NCI-H2196 treated with DMSO at 0.1 percent for 48 hours (cell line): ENCODE results near the gene KRTAP4-9.
"Not testable (repeated sequence)": the region's sequence is repeated elsewhere in the genome, so short reads cannot be mapped to it uniquely, and the experiment has no call there.

Experiments
- DNase-seq: peaks from one replicate; lab custom pipeline; 2025; ENCODE audit not compliant: unreplicated experiment; lab: John Stamatoyannopoulos, UW

The KRTAP4-9 gene

DNA sequence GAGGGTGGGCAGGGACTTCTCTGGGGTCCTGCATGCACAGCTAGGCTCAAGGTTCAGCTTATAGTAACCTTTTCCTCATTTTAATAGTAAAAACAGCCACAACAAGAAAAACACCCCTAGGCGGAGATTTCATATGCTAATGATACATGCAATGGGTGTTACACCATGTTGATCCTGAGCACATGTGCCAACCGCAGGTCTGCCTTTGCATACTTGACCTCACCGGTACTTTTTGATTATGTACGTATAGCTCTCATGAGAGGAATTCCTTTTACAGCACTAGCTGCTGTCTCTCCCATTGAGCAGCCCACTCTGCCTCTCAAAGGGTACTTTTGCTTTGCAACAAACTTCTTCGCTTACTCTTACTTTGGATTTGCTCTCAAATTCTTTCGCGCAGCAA, 9.1 kb upstream of the KRTAP4-9 start:
- DNase-seq: no peak

DNA sequence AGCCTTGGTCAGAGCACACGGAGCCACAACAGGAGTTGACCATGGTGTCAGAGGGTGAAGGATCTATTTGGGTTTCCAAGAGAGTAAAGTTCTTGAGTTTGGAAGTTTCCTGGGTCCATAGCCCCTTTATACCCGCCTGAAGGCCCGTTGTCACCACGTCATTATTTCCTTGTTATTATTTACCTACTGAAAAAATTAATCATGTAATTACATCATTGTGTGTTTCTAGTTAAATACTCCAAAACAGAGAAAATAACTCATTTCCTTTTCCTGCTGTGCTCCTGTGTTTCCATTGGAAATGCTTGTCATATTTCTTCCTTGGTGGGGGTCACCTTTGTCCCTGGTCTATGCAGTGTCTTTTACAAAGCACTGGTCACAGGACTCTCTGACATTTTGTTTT, 7.1 kb upstream of the KRTAP4-9 start, which contains the start of gene KRTAP4-8:
Gene KRTAP4-8 (minus strand): TSS at position 101 of the 400 bp plus-strand sequence. CDS start 58 bp downstream, at position 43.
- no peak for DNase-seq

GRCh38 chr17:41098481-41098880, 6.7 kb upstream of the KRTAP4-9 start:
- no peak for DNase-seq

DNA sequence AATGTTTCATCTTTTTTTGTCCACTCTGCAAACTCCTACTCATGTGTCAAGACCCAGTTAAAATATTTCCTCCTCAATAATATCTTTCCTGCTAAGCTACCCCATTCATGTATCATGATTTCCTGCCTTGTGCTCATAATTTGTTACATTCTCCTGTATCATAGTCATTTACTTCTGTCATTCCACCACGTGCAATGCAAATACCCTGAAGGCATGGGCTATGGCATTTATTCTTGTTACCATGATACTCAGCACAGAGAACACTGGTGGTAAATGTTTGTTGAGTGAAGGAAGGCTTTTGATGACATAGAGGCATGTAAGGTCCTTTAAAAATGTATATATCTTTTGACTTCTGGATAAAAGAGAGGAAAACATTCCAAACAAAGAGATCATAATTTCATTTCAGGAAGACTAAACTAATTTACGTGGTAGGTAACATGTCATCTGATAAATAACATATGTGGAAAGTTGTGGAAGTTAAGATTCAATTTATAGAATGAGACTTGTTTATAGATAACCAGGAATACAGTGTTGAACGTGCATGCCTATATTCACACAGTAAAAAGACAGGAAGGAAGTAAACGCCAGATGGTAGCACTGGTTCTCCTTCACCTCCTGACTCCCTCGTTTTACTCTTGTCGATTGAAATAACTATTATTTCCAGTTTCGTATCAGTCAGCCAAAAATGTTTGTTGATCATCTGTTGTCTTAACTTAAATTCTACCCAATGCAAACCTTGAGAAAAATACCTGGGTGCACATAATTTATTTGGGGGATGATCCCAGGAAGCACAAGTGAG, 5.3 kb upstream of the KRTAP4-9 start:
- not testable (repeated sequence) for DNase-seq

- DNase-seq: no peak
These were observed 3.5 kb upstream of the KRTAP4-9 start, which contains the start of gene KRTAP4-16 for GRCh38 chr17:41101586-41102259. Gene KRTAP4-16 (minus strand): TSS chr17:41102209. CDS start chr17:41102209, 0 bp downstream.

DNA sequence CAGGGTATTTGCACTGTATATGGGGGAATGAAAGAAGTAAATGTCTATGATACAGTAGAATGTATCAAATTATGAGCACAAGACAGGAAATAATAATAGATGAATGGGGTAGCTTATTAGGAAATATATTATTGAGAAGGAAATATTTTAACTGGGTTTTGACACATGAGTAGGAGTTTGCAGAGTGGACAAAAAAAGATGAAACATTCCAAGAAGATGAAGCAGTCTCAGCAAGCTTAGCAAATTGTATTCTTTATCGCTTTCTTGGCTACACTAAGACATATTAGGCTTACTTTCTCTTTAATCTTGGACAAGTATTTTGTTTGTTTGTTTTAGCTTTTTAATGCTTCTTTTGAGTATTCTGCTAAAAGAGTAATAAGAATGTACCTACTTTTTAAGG, 1.3 kb upstream of the KRTAP4-9 start:
- DNase-seq: no peak

- DNase-seq: not testable (repeated sequence)
These were observed 677 bp upstream of the KRTAP4-9 start for GRCh38 chr17:41104386-41105038.

- no peak for DNase-seq
These were observed 2.8 kb downstream of the KRTAP4-9 start for GRCh38 chr17:41107941-41108450.

DNA sequence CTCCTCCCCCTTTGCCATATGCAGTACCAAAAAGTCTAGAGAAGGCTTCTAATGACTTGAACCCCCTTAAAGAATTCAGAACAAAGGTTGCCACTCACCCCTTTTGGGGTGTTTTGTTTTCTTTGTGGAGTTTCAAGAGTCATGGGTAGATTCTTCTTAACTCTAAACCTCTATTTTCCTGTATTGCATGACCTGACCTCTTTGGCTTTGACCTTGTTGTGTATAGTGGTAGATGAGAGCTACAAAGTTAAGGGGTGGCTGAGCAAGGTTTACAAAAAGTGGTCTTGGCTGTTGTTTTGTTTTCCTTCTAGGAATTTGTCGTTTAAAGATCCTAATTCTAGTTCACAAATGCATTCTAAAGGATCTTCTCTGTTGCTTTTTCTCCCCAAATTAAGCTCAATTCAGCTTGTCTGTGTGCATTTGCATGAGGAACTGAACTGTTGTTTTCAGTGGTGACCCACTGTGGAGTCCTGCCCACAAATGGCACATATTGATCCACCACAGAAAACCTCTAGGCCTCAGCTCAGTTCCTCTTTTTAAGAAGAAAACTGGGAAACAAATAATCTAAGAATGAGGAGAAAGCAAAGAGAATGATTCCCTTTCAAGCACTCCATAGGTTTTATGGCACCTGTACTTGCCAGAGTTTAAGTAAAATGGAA, 3.7 kb downstream of the KRTAP4-9 start:
- DNase-seq: not testable (repeated sequence)

GRCh38 chr17:41111151-41111885, 6.1 kb downstream of the KRTAP4-9 start:
- no peak for DNase-seq

DNA sequence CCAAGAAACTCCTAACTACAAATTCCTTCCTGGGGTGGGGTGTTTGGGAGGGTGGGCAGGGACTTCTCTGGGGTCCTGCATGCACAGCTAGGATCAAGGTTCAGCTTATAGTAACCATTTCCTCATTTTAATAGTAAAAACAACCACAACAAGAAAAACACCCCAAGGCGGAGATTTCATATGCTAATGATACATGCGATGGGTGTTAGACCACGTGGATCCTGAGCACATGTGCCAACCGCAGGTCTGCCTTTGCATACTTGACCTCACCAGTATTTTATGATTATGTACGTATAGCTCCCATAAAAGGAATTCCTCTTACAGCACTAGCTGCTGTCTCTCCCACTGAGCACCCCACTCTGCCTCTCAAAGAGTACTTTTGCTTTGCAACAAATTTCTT, 11.1 kb downstream of the KRTAP4-9 start:
- DNase-seq: no peak

DNA sequence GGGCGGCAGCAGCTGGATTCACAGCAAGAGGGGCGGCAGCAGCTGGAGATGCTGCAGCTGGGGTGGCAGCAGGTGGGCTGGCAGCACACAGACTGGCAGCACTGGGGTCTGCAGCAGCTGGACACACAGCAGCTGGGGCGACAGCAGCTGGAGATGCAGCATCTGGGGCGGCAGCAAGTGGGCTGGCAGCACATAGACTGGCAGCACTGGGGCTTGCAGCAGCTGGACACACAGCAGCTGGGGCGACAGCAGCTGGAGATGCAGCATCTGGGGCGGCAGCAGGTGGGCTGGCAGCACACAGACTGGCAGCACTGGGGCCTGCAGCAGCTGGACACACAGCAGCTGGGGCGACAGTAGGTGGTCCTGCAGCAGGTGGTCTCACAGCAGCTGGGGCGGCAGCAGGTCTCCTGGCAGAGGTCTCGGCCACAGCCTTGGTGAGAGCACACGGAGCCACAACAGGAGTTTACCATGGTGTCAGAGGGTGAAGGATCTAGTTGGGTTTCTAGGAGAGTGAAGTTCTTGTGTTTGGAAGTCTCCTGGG, 12.7 kb downstream of the KRTAP4-9 start, which contains the start of gene KRTAP4-11:
Gene KRTAP4-11 (minus strand): TSS at position 528 of the 541 bp plus-strand sequence. CDS start 58 bp downstream, at position 470.
- DNase-seq: not testable (repeated sequence)

DNA sequence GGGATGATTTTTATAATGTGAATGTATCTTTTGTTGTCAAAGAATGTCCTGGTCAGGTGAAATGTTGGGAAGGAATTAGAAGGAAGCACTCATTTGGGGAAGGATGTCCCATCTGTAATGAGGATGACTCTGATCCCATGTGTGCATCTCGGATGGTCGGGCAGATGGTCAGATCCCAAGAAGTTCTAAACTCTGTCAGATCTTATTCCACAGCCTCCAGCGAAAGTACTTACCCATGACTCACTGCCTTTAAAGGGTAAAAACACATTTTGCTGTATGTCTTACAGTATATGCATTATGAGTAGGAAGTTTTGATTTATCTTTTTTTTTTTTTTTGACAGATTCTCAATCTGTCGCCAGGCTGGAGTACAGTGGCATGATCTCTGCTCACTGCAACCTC, 13.5 kb downstream of the KRTAP4-9 start:
- DNase-seq: no peak

DNA sequence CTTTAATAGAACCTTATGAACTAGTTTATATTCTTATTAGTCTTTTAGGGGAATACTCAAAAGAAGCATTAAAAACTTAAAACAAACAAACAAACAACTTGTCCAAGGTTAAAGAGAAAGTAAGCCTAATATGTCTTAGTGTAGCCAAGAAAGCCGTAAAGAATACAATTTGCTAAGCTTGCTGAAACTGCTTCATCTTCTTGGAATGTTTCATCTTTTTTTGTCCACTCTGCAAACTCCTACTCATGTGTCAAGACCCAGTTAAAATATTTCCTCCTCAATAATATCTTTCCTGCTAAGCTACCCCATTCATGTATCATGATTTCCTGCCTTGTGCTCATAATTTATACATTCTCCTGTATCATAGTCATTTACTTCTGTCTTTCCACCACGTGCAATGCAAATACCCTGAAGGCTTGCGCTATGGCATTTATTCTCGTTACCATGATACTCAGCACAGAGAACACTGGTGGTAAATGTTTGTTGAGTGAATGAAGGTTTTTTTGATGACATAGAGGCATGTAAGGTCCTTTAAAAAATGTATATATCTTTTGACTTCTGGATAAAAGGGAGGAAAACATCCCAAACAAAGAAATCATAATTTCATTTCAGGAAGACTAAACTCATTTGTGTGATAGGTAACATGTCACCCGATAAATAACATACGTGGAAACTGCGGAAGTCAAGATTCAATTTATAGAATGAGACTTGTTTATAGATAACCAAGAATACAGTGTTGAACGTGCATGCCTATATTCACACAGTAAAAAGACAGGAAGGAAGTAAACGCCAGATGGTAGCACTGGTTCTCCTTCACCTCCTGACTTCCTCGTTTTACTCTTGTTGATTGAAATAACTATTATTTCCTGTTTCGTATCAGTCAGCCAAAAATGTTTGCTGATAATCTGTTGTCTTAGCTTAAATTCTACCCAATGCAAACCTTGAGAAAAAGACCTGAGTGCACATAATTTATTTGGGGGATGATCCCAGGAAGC, 14.8 kb downstream of the KRTAP4-9 start:
- not testable (repeated sequence) for DNase-seq

- DNase-seq: no peak
These were observed 16.6 kb downstream of the KRTAP4-9 start for GRCh38 chr17:41121742-41122141.

- DNase-seq: not testable (repeated sequence)
These were observed 18.3 kb downstream of the KRTAP4-9 start for GRCh38 chr17:41123292-41123990.

DNA sequence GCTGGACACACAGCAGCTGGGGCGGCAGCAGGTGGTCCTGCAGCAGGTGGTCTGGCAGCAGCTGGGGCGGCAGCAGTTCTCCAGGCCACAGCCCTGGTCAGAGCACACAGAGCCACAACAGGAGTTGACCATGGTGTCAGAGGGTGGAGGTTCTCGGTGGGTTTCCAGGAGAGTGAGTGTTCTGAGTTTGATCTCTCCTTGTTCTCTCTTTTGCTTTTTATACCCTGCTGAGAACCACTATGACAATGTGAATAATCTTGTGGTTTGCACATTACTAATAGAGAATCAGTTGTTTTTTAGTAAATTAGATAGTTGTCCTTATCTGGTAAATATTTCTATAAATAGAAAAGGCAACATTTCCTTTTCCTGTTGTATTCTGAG, 18.8 kb downstream of the KRTAP4-9 start, which contains the start of gene KRTAP4-12:
Gene KRTAP4-12 (minus strand): TSS at position 192 of the 381 bp plus-strand sequence. CDS start 60 bp downstream, at position 132.
- DNase-seq: not testable (repeated sequence)

DNA sequence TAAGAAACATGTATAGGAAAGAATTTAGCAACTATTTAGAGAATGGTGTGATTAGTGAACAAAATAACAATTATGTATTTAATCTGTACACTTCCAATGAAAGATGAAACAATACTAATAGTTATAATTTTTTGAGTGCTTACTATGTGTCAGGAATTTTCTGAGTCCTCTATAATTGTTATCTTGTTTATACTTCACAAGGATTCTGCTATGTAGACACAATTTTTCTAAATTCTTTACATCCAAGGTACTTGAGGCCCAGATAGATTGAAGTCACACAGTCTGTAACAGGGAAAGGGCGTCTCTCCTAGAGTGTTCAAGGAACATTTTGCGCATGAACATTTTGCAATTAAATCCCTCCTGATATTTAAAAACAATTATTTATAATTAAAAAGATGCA, 19.9 kb downstream of the KRTAP4-9 start:
- no peak for DNase-seq
